Liver (tissue), 9 donors: ENCODE measurements around the gene MAPK8IP3. TPM values are rescaled to one million over a fixed set of nuclear protein-coding genes. Genes with fewer than 3 reads are reported as not detected.

Experiments used
- DNase-seq: peaks from one replicate; pipeline ENCODE4 v3.0.0-alpha.2; 2017; ENCODE audit warnings: low spot score
- H3K27ac ChIP-seq, 2 donors: one replicate each; pipeline ENCODE4 v1.7.0; 2013; ENCODE audit warnings: inconsistent platforms in 2 of 2, low read length in 2 of 2, control low read depth in 1 of 2, low read depth in 1 of 2, mild to moderate bottlenecking in 1 of 2
- H3K27me3 ChIP-seq, 4 donors: one replicate each; pipeline versions ENCODE4 v1.6.1 to v1.7.0; 2013; ENCODE audit warnings: low read length in 3 of 4, inconsistent platforms in 1 of 4, mild to moderate bottlenecking in 1 of 4, moderate library complexity in 1 of 4; ENCODE audit not compliant: control insufficient read depth in 4 of 4, insufficient read depth in 4 of 4
- H3K36me3 ChIP-seq, 4 donors: one replicate each; pipeline versions ENCODE4 v1.6.1 to v1.7.0; 2013; ENCODE audit warnings: low read length in 3 of 4, mild to moderate bottlenecking in 3 of 4, low read depth in 1 of 4, moderate library complexity in 1 of 4; ENCODE audit not compliant: control insufficient read depth in 4 of 4, insufficient read depth in 3 of 4
- H3K4me1 ChIP-seq, 4 donors: one replicate each; pipeline versions ENCODE4 v1.6.1 to v1.7.0; 2013; ENCODE audit warnings: low read length in 3 of 4, mild to moderate bottlenecking in 3 of 4, moderate library complexity in 1 of 4; ENCODE audit not compliant: control insufficient read depth in 4 of 4, insufficient read depth in 4 of 4
- H3K4me3 ChIP-seq, 3 donors: one replicate each; pipeline versions ENCODE4 v1.6.1 to v1.7.0; 2013; ENCODE audit warnings: low read length in 3 of 3, control low read depth in 1 of 3, low read depth in 1 of 3, mild to moderate bottlenecking in 1 of 3
- H3K9ac ChIP-seq, 2 donors: one replicate each; pipeline ENCODE4 v1.7.0; 2013; ENCODE audit warnings: low read length in 2 of 2, mild to moderate bottlenecking in 2 of 2, moderate library complexity in 2 of 2, control low read depth in 1 of 2, low read depth in 1 of 2
- H3K9me3 ChIP-seq, 4 donors: one replicate each; pipeline versions ENCODE4 v1.6.1 to v1.7.0; 2013; ENCODE audit warnings: low read length in 3 of 4; ENCODE audit not compliant: control insufficient read depth in 4 of 4
- FOXA1 ChIP-seq: IDR thresholded peaks from 2 replicates; pipeline ENCODE4 v1.6.1; 2016; ENCODE audit warnings: antibody characterized with exemption
- FOXA2 ChIP-seq: IDR thresholded peaks from 2 replicates; pipeline ENCODE4 v1.6.1; 2016; ENCODE audit warnings: antibody characterized with exemption
- GABPA ChIP-seq, 2 donors: IDR thresholded peaks in 1 of 2; conservative IDR thresholded peaks in 1 of 2; 2 replicates each; pipeline ENCODE4 v1.6.1; 2016; ENCODE audit warnings: antibody characterized with exemption in 2 of 2, mild to moderate bottlenecking in 1 of 2, moderate library complexity in 1 of 2
- HNF4A ChIP-seq, 2 donors: conservative IDR thresholded peaks; 2 replicates each; pipeline ENCODE4 v1.6.1; 2016; ENCODE audit warnings: antibody characterized with exemption in 2 of 2, mild to moderate bottlenecking in 2 of 2
- HNF4G ChIP-seq: IDR thresholded peaks from 2 replicates; pipeline ENCODE4 v1.6.1; 2016; ENCODE audit warnings: antibody characterized with exemption
- JUND ChIP-seq, 2 donors: IDR thresholded peaks; 2 replicates each; pipeline ENCODE4 v1.6.1; 2016; ENCODE audit warnings: antibody characterized with exemption in 2 of 2
- NR2F2 ChIP-seq: IDR thresholded peaks from 2 replicates; pipeline ENCODE4 v1.6.1; 2016; ENCODE audit warnings: antibody characterized with exemption
- RAD21 ChIP-seq, 2 donors: IDR thresholded peaks; 2 replicates each; pipeline ENCODE4 v1.6.1; 2016; ENCODE audit warnings: antibody characterized with exemption in 2 of 2, mild to moderate bottlenecking in 2 of 2
- RXRA ChIP-seq, 2 donors: IDR thresholded peaks; 2 replicates each; pipeline ENCODE4 v1.6.1; 2017 to 2018; ENCODE audit warnings: antibody characterized with exemption in 2 of 2, mild to moderate bottlenecking in 1 of 2
- SP1 ChIP-seq: IDR thresholded peaks from 2 replicates; pipeline ENCODE4 v1.6.1; 2018; ENCODE audit warnings: antibody characterized with exemption, mild to moderate bottlenecking
- WGBS: extraction: QIAGEN DNeasy Blood & Tissue Kit; methylation state at CpG from one replicate; pipeline ENCODE4 v1.1.7; 2013; 5-methylcytosine and 5-hydroxymethylcytosine counted together
- polyA plus RNA-seq, 2 donors: library from polyadenylated mRNA; stranded (reverse) in 1 of 2; unstranded in 1 of 2; fragments of 200-250 nt in 1 of 2; fragments of >200 nt in 1 of 2; fragmentation: Nextera tagmentation in 1 of 2; extraction: Ambion mirVana in 1 of 2; gene quantifications; one replicate each; pipeline versions ENCODE4 v1.2.1 to v1.2.3, GENCODE V29; 2013 to 2015
- total RNA-seq, 2 donors: library from RNA; depleted of rRNA; stranded (reverse); fragments of >200 nt; gene quantifications; one replicate each; pipeline ENCODE4 v1.2.3, GENCODE V29; 2014
- TF ChIP-seq, protein P1 (sequence below): IDR thresholded peaks from 2 replicates; pipeline ENCODE4 v1.6.1; 2016; ENCODE audit warnings: antibody characterized with exemption, mild to moderate bottlenecking
- TF ChIP-seq, protein P2 (sequence below): IDR thresholded peaks from 2 replicates; pipeline ENCODE4 v1.6.1; 2016; ENCODE audit warnings: antibody characterized with exemption
- donor health status: healthy.
- donor health status: healthy.
- donor health status: healthy.
- donor health status: healthy.
- donor health status: healthy.

MAPK8IP3 gene
- total and polyA plus RNA-seq, 4 donors, result 4.1 to 43.0 (median 9.3) TPM

DNA sequence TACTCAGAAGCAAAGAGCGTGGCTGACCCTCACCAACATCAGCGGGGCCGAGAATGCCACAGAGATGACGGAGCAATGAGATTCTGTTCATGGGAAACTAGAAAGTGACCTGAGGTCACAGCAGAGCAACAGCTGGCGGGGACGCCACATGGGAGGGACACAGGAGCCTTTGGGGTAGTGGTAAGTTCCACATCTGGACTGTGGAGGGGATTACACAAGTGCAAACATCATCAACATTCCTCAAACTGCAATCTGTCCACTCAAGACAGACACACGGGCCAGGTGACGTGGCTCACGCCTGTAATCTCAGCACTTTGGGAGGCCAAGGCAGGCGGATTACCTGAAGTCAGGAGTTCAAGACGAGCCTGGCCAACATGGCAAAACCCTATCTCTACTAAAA is 109.5 kb downstream of the MAPK8IP3 start:
- H3K9me3 ChIP-seq, result no peaks in the 10 kb centered on the region
- H3K4me1 ChIP-seq, result peaks cover 0 to 62% (median 54%) of the 10 kb centered on the region in 4 donors
- TF ChIP-seq NR2F2, result no peak
- no peak for TF ChIP-seq JUND (IDR thresholded peaks at IDR 0.05)
- TF ChIP-seq, protein P1, sequence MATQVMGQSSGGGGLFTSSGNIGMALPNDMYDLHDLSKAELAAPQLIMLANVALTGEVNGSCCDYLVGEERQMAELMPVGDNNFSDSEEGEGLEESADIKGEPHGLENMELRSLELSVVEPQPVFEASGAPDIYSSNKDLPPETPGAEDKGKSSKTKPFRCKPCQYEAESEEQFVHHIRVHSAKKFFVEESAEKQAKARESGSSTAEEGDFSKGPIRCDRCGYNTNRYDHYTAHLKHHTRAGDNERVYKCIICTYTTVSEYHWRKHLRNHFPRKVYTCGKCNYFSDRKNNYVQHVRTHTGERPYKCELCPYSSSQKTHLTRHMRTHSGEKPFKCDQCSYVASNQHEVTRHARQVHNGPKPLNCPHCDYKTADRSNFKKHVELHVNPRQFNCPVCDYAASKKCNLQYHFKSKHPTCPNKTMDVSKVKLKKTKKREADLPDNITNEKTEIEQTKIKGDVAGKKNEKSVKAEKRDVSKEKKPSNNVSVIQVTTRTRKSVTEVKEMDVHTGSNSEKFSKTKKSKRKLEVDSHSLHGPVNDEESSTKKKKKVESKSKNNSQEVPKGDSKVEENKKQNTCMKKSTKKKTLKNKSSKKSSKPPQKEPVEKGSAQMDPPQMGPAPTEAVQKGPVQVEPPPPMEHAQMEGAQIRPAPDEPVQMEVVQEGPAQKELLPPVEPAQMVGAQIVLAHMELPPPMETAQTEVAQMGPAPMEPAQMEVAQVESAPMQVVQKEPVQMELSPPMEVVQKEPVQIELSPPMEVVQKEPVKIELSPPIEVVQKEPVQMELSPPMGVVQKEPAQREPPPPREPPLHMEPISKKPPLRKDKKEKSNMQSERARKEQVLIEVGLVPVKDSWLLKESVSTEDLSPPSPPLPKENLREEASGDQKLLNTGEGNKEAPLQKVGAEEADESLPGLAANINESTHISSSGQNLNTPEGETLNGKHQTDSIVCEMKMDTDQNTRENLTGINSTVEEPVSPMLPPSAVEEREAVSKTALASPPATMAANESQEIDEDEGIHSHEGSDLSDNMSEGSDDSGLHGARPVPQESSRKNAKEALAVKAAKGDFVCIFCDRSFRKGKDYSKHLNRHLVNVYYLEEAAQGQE, result no peak
- WGBS, result 91% methylated on average over 11 of the region's 11 CpGs
- peaks cover 6 to 22% (median 17%) of the 10 kb centered on the region in 4 donors for H3K36me3 ChIP-seq
- no peak overlapping the region for H3K4me3 ChIP-seq
- H3K9ac ChIP-seq, result no peak overlapping the region
- DNase-seq, result peak; percentile 34
- H3K27ac ChIP-seq, result peak overlapping the region; percentile 46 to 47
- no peaks in the 10 kb centered on the region for H3K27me3 ChIP-seq

DNA sequence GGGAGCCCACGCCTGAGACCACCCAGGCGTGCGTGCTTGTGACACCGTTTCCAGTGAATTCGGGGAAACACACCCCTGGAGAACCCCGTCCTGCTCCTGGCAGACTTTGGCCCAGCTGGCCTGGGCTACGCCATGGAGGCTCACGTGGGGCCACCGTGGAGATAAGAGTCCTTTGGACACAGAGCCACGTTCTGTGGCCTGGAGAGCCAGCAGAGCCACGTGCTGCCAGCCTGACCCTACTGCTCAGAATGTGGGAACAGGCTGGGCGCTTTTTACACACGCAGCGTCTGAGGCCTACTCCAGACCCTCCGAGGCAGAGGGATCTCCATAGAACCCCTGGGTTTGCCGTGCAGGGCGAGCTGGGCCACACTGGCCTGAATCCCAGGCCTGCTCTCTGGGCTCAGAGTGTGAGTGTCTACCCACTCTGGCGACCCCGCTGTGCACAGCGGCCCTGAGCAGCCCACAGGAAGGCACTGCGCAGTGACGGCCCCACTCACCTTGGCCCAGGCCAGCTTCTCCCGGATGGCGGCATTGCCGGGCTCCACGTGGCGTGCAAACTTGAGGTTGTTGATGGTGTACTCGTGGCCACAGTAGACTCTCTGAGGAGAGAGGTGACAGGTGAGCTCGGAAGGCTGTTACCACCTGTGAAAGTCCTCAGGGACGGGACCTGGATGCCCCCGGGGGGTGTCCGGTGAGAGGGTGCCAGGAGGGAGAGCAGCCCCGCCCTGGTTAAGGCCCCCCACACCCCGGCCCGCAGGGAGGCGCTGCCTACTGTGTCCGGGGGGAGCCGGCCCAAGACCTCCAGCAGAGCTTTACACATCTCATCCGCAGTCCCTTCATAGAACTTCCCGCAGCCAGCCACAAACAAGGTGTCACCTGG is 110.6 kb downstream of the MAPK8IP3 start:
- H3K27ac ChIP-seq, result peak overlapping the region; percentile 81 to 85
- no peaks in the 10 kb centered on the region for H3K9me3 ChIP-seq
- peaks cover 5 to 28% (median 24%) of the 10 kb centered on the region in 4 donors for H3K36me3 ChIP-seq
- peaks cover 0 to 74% (median 64%) of the 10 kb centered on the region in 4 donors for H3K4me1 ChIP-seq
- no peak overlapping the region for H3K4me3 ChIP-seq
- DNase-seq, result no peak
- 73% methylated on average over 40 of the region's 40 CpGs for WGBS
- H3K9ac ChIP-seq, result no peak overlapping the region
- no peaks in the 10 kb centered on the region for H3K27me3 ChIP-seq
- TF ChIP-seq, protein P1, result no peak
- TF ChIP-seq HNF4G (no peak), RXRA (IDR thresholded peaks at IDR 0.05) (peak in 1 of 2 donors; percentile 63), SP1 (no peak), GABPA (IDR thresholded peaks at IDR 0.05 in 1 of 2, conservative IDR thresholded peaks at IDR 0.05 in 1 of 2) (no peak), FOXA1 (no peak), RAD21 (IDR thresholded peaks at IDR 0.05) (no peak), HNF4A (conservative IDR thresholded peaks at IDR 0.05) (peak; percentile 5 to 80), FOXA2 (no peak), JUND (IDR thresholded peaks at IDR 0.05) (no peak)
- TF ChIP-seq, protein P2, sequence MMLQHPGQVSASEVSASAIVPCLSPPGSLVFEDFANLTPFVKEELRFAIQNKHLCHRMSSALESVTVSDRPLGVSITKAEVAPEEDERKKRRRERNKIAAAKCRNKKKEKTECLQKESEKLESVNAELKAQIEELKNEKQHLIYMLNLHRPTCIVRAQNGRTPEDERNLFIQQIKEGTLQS, result no peak
